22Rv1 (cell line): Measurements from ENCODE around the gene OR6F1.

Experiments
- ZFX ChIP-seq: fragments of 450-650 bp; IDR thresholded peaks from 2 replicates; pipeline ENCODE4 v1.6.1; 2017; ENCODE audit warnings: antibody characterized with exemption, borderline replicate concordance
- TF ChIP-seq, protein P1 (sequence below): fragments of 450-650 bp; IDR thresholded peaks from 2 replicates; pipeline ENCODE4 v1.5.1; 2017; ENCODE audit warnings: mild to moderate bottlenecking

DNA sequence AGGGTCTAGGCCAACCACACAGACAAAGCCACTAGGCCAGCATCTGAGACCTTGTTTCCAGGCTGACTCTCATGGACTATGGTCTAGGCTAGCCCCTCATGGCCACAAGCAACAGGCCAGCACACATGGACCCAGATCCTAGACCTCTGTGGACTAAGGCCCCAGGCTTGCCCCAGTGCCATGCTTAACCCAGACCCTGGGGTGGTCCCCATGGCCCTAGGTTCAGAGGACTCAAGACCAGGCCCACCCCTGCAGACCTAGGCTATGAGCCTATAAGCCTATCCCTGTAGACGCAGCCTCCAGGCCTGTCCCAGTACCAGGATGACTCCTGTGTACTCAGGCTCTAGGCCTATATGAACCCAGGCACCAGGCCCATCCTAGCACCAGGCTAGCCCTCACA, 33.4 kb upstream of the OR6F1 start:
- TF ChIP-seq, protein P1, sequence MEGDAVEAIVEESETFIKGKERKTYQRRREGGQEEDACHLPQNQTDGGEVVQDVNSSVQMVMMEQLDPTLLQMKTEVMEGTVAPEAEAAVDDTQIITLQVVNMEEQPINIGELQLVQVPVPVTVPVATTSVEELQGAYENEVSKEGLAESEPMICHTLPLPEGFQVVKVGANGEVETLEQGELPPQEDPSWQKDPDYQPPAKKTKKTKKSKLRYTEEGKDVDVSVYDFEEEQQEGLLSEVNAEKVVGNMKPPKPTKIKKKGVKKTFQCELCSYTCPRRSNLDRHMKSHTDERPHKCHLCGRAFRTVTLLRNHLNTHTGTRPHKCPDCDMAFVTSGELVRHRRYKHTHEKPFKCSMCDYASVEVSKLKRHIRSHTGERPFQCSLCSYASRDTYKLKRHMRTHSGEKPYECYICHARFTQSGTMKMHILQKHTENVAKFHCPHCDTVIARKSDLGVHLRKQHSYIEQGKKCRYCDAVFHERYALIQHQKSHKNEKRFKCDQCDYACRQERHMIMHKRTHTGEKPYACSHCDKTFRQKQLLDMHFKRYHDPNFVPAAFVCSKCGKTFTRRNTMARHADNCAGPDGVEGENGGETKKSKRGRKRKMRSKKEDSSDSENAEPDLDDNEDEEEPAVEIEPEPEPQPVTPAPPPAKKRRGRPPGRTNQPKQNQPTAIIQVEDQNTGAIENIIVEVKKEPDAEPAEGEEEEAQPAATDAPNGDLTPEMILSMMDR: no peak
- no peak for TF ChIP-seq ZFX
